ENCODE measurements around the gene BRME1. TPM values are rescaled to one million over a fixed set of nuclear protein-coding genes. Genes with fewer than 3 reads are reported as not detected.

Gene BRME1
- total RNA-seq, 1 experiment from 2014 or later = 6.7 TPM

- no peak overlapping the region for H3K9ac ChIP-seq (ENCODE audit: extremely low read depth, insufficient read length, low read length)
Observed at GRCh38 chr19:13839938-13840304, 66.0 kb downstream of the BRME1 start.

More at GRCh38 chr19:13839938-13840304, 66.0 kb downstream of the BRME1 start:
- peaks cover 16 to 35% of the 10 kb centered on the region in 2 experiments for H3K4me1 Mint-ChIP-seq
- no peak overlapping the region for H2BK15ac ChIP-seq (ENCODE audit: low read depth, low read length)
- no peak overlapping the region for H3K23ac ChIP-seq (ENCODE audit: insufficient read length, low read depth, low read length)
- H3K56ac ChIP-seq (ENCODE audit: insufficient read length, low read depth, low read length) = no peak overlapping the region
- no peak overlapping the region for H3T11ph ChIP-seq (ENCODE audit: low read length)
- whole genome bisulfite sequencing (ENCODE audit: extremely low coverage, insufficient read length, low lambda C conversion rate) = no CpG with 5 or more reads among the region's 6 CpGs
- no peaks in the 10 kb centered on the region; the same call in 1 of the 2 replicates for H3K79me2 ChIP-seq (ENCODE audit: insufficient read depth, low read length)
- no peaks in the 10 kb centered on the region for H3K79me1 ChIP-seq (ENCODE audit: insufficient read depth, low read depth, low read length, poor library complexity, severe bottlenecking)
- no peak overlapping the region for H3K27ac ChIP-seq (ENCODE audit: insufficient read length, low read depth, low read length)
- TF ChIP-seq CTCF (conservative IDR thresholded peaks at IDR 0.05) = no peak
- no peak for DNase-seq
- H4K8ac ChIP-seq (replicated peaks; ENCODE audit: insufficient read length, low read depth, low read length) = no peak overlapping the region
- H3K27me3 Mint-ChIP-seq (ENCODE audit: low read depth) = no peaks in the 10 kb centered on the region
- no peak overlapping the region for H3K4me3 Mint-ChIP-seq
- no peaks in the 10 kb centered on the region; the same call in 1 of the 2 replicates for H3K4me1 ChIP-seq (ENCODE audit: insufficient read depth, low read length)
- H3K18ac ChIP-seq (ENCODE audit: insufficient read length, low read depth, low read length) = no peak overlapping the region
- H3K27ac Mint-ChIP-seq = no peak overlapping the region
- H2AK5ac ChIP-seq (ENCODE audit: insufficient read length, low read length) = no peak overlapping the region
- no peak overlapping the region for H2BK120ac ChIP-seq (ENCODE audit: low read depth, low read length, poor library complexity, severe bottlenecking)
- H2BK20ac ChIP-seq (ENCODE audit: low read depth, low read length, poor library complexity, severe bottlenecking) = no peak overlapping the region
- no peak overlapping the region for H4K5ac ChIP-seq (ENCODE audit: insufficient read length, low read depth, low read length)
- no peak overlapping the region for H2BK5ac ChIP-seq (ENCODE audit: insufficient read length, low read length)
- H3K14ac ChIP-seq (ENCODE audit: insufficient read depth, low read length) = no peak overlapping the region
- H3K36me3 Mint-ChIP-seq (ENCODE audit: insufficient read depth in 1 of 3, low read depth in 3 of 3) = no peaks in the 10 kb centered on the region
- no peak overlapping the region for H4K91ac ChIP-seq (ENCODE audit: insufficient read length, low read depth, low read length)
- no peak overlapping the region for H3K4me2 ChIP-seq (ENCODE audit: insufficient read depth, insufficient read length, low read length)
- no peak overlapping the region for H2AFZ ChIP-seq (ENCODE audit: low read length)
- H3K9me3 ChIP-seq (ENCODE audit: control insufficient read depth, low read depth, low read length) = no peaks in the 10 kb centered on the region
- no peaks in the 10 kb centered on the region for H3K27me3 ChIP-seq (ENCODE audit: insufficient read depth, low read length)
- H4K20me1 ChIP-seq (ENCODE audit: control insufficient read depth, insufficient read depth, insufficient read length) = no peaks in the 10 kb centered on the region
- H3K23me2 ChIP-seq (ENCODE audit: insufficient read length, low read depth, low read length, poor library complexity, severe bottlenecking) = peaks cover 8% of the 10 kb centered on the region
- no peaks in the 10 kb centered on the region; a peak in 1 of 5 replicates for H3K9me3 Mint-ChIP-seq
- no peak overlapping the region for H3K4ac ChIP-seq (ENCODE audit: low read depth, low read length)
- H2BK12ac ChIP-seq (ENCODE audit: insufficient read length, low read depth, low read length) = no peak overlapping the region
